HCEC 1CT (cell line): Measurements from ENCODE around the gene PAWR.

Source experiments
- DNase-seq: peaks from one replicate; pipeline ENCODE4 v3.0.0-alpha.2; 2017

Gene PAWR

GRCh38 chr12:79690638-79691510, at the start of gene PAWR:
Gene PAWR (minus strand): TSS chr12:79690964. CDS start chr12:79690244, 720 bp downstream.
- DNase-seq, result peak; percentile 89

- DNase-seq, result peak; percentile 59
These were observed 47.3 kb upstream of the PAWR start for GRCh38 chr12:79737875-79738718.

GRCh38 chr12:79732638-79733037, 41.9 kb upstream of the PAWR start:
- DNase-seq, result no peak

- peak; percentile 84 for DNase-seq
These were observed 35.2 kb upstream of the PAWR start for GRCh38 chr12:79725987-79726386.

- no peak for DNase-seq
These were observed 26.2 kb upstream of the PAWR start for GRCh38 chr12:79717006-79717405.

GRCh38 chr12:79715308-79715707, 24.5 kb upstream of the PAWR start:
- DNase-seq, result no peak

GRCh38 chr12:79710707-79711483, 20.1 kb upstream of the PAWR start:
- no peak for DNase-seq

- DNase-seq, result no peak
These were observed 17.1 kb upstream of the PAWR start for GRCh38 chr12:79707830-79708229.

GRCh38 chr12:79706676-79707075, 15.9 kb upstream of the PAWR start:
- no peak for DNase-seq

GRCh38 chr12:79706156-79706555, 15.4 kb upstream of the PAWR start:
- peak; percentile 46 for DNase-seq

- DNase-seq, result no peak
These were observed 8.2 kb upstream of the PAWR start for GRCh38 chr12:79698966-79699365.

- DNase-seq, result no peak
These were observed 5.7 kb upstream of the PAWR start for GRCh38 chr12:79696416-79696815.

GRCh38 chr12:79692860-79693577, 2.3 kb upstream of the PAWR start:
- peak; percentile 32 for DNase-seq

- peak; percentile 27 for DNase-seq
These were observed 916 bp upstream of the PAWR start for GRCh38 chr12:79691511-79692248.

- DNase-seq, result peak; percentile 22
These were observed 574 bp downstream of the PAWR start for GRCh38 chr12:79690142-79690637.

- DNase-seq, result peak; percentile 61
These were observed 1.2 kb downstream of the PAWR start for GRCh38 chr12:79689477-79690141.

- DNase-seq, result peak; percentile 5
These were observed 1.7 kb downstream of the PAWR start for GRCh38 chr12:79689061-79689476.

- DNase-seq, result peak; percentile 11
These were observed 2.2 kb downstream of the PAWR start for GRCh38 chr12:79688376-79689060.

- DNase-seq, result no peak
These were observed 3.0 kb downstream of the PAWR start for GRCh38 chr12:79687711-79688260.

- DNase-seq, result no peak
These were observed 4.6 kb downstream of the PAWR start for GRCh38 chr12:79686171-79686570.
